Activated CD4-positive, alpha-beta T cell treated with anti-CD3 and anti-CD28 coated beads, Interleukin-2, amount 10 ng/mL, durations not matched to agents 24 days and 14 days (primary cell): ENCODE data around the gene MSI2. TPM values are rescaled to one million over a fixed set of nuclear protein-coding genes. Genes with fewer than 3 reads are reported as not detected.

Source experiments
- DNase-seq: peaks from one replicate; pipeline ENCODE4 v3.0.0; 2022
- H3K27ac Mint-ChIP-seq: one replicate; pipeline ENCODE4 v1.8.0; 2022; ENCODE audit warnings: mild to moderate bottlenecking, mixed read lengths
- H3K27me3 Mint-ChIP-seq: one replicate; pipeline ENCODE4 v1.8.0; 2022; ENCODE audit warnings: mixed read lengths
- H3K36me3 Mint-ChIP-seq: one replicate; pipeline ENCODE4 v1.8.0; 2022; ENCODE audit warnings: low read depth, mild to moderate bottlenecking, mixed read lengths
- H3K4me1 Mint-ChIP-seq: one replicate; pipeline ENCODE4 v1.8.0; 2021; ENCODE audit warnings: mixed read lengths
- H3K4me3 Mint-ChIP-seq: one replicate; pipeline ENCODE4 v1.8.0; 2022; ENCODE audit warnings: mild to moderate bottlenecking, moderate library complexity, mixed read lengths
- H3K9me3 Mint-ChIP-seq: one replicate; pipeline ENCODE4 v1.8.0; 2021; ENCODE audit warnings: mixed read lengths
- intact Hi-C: fragments of 100-400 bp; cut with micrococcal nuclease; formaldehyde crosslinking; loops from one replicate; pipeline ENCODE4 v1.15.1; 2023
- total RNA-seq: library from RNA; stranded (reverse); gene quantifications from 2 replicates; pipeline ENCODE4 v1.2.3, GENCODE V29; 2022

Gene MSI2
- total RNA-seq, 1 donor from 2014 or later = 172 TPM

- Mint-ChIP-seq H3K9me3 (no peaks in the 10 kb centered on the region), H3K27me3 (no peaks in the 10 kb centered on the region), H3K4me3 (no peak overlapping the region), H3K36me3 (peaks cover 31% of the 10 kb centered on the region), H3K4me1 (peaks cover 26% of the 10 kb centered on the region), H3K27ac (no peak overlapping the region)
- intact Hi-C loops = no loop called here
- no peak for DNase-seq
These were observed 55.9 kb downstream of the MSI2 start for GRCh38 chr17:57312242-57312641.

GRCh38 chr17:57313097-57313835 lies 56.9 kb downstream of the MSI2 start:
- Mint-ChIP-seq H3K9me3 (no peaks in the 10 kb centered on the region), H3K27ac (no peak overlapping the region), H3K36me3 (peaks cover 27% of the 10 kb centered on the region), H3K27me3 (no peaks in the 10 kb centered on the region), H3K4me3 (no peak overlapping the region), H3K4me1 (peaks cover 24% of the 10 kb centered on the region)
- DNase-seq = no peak
- intact Hi-C loops = no loop called here

GRCh38 chr17:57315061-57316015 lies 59.0 kb downstream of the MSI2 start:
- H3K9me3 Mint-ChIP-seq = no peaks in the 10 kb centered on the region
- peaks cover 18% of the 10 kb centered on the region for H3K4me1 Mint-ChIP-seq
- H3K27ac Mint-ChIP-seq = no peak overlapping the region

GRCh38 chr17:57316361-57316760 lies 60.0 kb downstream of the MSI2 start:
- Mint-ChIP-seq H3K36me3 (peaks cover 19% of the 10 kb centered on the region), H3K27ac (no peak overlapping the region), H3K27me3 (no peaks in the 10 kb centered on the region), H3K4me3 (no peak overlapping the region), H3K4me1 (peaks cover 13% of the 10 kb centered on the region), H3K9me3 (no peaks in the 10 kb centered on the region)
- no peak for DNase-seq
- intact Hi-C loops = no loop called here

More at GRCh38 chr17:57315061-57316015, 59.0 kb downstream of the MSI2 start:
- H3K4me3 Mint-ChIP-seq = no peak overlapping the region
- H3K27me3 Mint-ChIP-seq = no peaks in the 10 kb centered on the region
- intact Hi-C loops = no loop called here
- H3K36me3 Mint-ChIP-seq = peaks cover 22% of the 10 kb centered on the region
- no peak for DNase-seq

GRCh38 chr17:57317079-57317478 lies 60.8 kb downstream of the MSI2 start:
- H3K27ac Mint-ChIP-seq = no peak overlapping the region
- intact Hi-C loops = no loop called here
- no peaks in the 10 kb centered on the region for H3K9me3 Mint-ChIP-seq
- H3K4me3 Mint-ChIP-seq = no peak overlapping the region
- peaks cover 10% of the 10 kb centered on the region for H3K4me1 Mint-ChIP-seq
- H3K27me3 Mint-ChIP-seq = no peaks in the 10 kb centered on the region
- H3K36me3 Mint-ChIP-seq = peaks cover 19% of the 10 kb centered on the region
- DNase-seq = no peak

GRCh38 chr17:57318913-57319312 lies 62.6 kb downstream of the MSI2 start:
- no peak overlapping the region for H3K4me3 Mint-ChIP-seq
- H3K27me3 Mint-ChIP-seq = no peaks in the 10 kb centered on the region
- intact Hi-C loops = no loop called here
- no peak overlapping the region for H3K27ac Mint-ChIP-seq
- no peak for DNase-seq
- peaks cover 7% of the 10 kb centered on the region for H3K4me1 Mint-ChIP-seq
- no peaks in the 10 kb centered on the region for H3K9me3 Mint-ChIP-seq
- peaks cover 19% of the 10 kb centered on the region for H3K36me3 Mint-ChIP-seq

GRCh38 chr17:57319806-57320205 lies 63.5 kb downstream of the MSI2 start:
- peaks cover 22% of the 10 kb centered on the region for H3K36me3 Mint-ChIP-seq
- no peak overlapping the region for H3K27ac Mint-ChIP-seq
- intact Hi-C loops = no loop called here

GRCh38 chr17:57323391-57323790 lies 67.1 kb downstream of the MSI2 start:
- intact Hi-C loops = no loop called here
- peaks cover 38% of the 10 kb centered on the region for H3K36me3 Mint-ChIP-seq
- H3K9me3 Mint-ChIP-seq = no peaks in the 10 kb centered on the region
- H3K27ac Mint-ChIP-seq = no peak overlapping the region
- peaks cover 23% of the 10 kb centered on the region for H3K4me1 Mint-ChIP-seq
- DNase-seq = no peak
- H3K4me3 Mint-ChIP-seq = no peak overlapping the region
- no peaks in the 10 kb centered on the region for H3K27me3 Mint-ChIP-seq

More at GRCh38 chr17:57319806-57320205, 63.5 kb downstream of the MSI2 start:
- no peaks in the 10 kb centered on the region for H3K27me3 Mint-ChIP-seq
- H3K4me3 Mint-ChIP-seq = no peak overlapping the region
- DNase-seq = no peak
- peaks cover 11% of the 10 kb centered on the region for H3K4me1 Mint-ChIP-seq
- no peaks in the 10 kb centered on the region for H3K9me3 Mint-ChIP-seq

- no peaks in the 10 kb centered on the region for H3K9me3 Mint-ChIP-seq
- DNase-seq = no peak
- peaks cover 27% of the 10 kb centered on the region for H3K4me1 Mint-ChIP-seq
- no peak overlapping the region for H3K4me3 Mint-ChIP-seq
- H3K27ac Mint-ChIP-seq = no peak overlapping the region
- peaks cover 34% of the 10 kb centered on the region for H3K36me3 Mint-ChIP-seq
- no peaks in the 10 kb centered on the region for H3K27me3 Mint-ChIP-seq
- intact Hi-C loops = no loop called here
These were observed 67.7 kb downstream of the MSI2 start for GRCh38 chr17:57324060-57324459.

- H3K9me3 Mint-ChIP-seq = no peaks in the 10 kb centered on the region
- H3K4me3 Mint-ChIP-seq = no peak overlapping the region
- no peak for DNase-seq
- peak overlapping the region; percentile 17 for H3K27ac Mint-ChIP-seq
- peaks cover 31% of the 10 kb centered on the region for H3K4me1 Mint-ChIP-seq
- intact Hi-C loops = no loop called here
- peaks cover 34% of the 10 kb centered on the region for H3K36me3 Mint-ChIP-seq
- no peaks in the 10 kb centered on the region for H3K27me3 Mint-ChIP-seq
These were observed 68.3 kb downstream of the MSI2 start for GRCh38 chr17:57324631-57325030.

- H3K27me3 Mint-ChIP-seq = no peaks in the 10 kb centered on the region
- no peaks in the 10 kb centered on the region for H3K9me3 Mint-ChIP-seq
- no peak for DNase-seq
- H3K4me3 Mint-ChIP-seq = no peak overlapping the region
- H3K27ac Mint-ChIP-seq = peak overlapping the region; percentile 74
- H3K36me3 Mint-ChIP-seq = peaks cover 39% of the 10 kb centered on the region
- intact Hi-C loops = no loop called here
- H3K4me1 Mint-ChIP-seq = peaks cover 42% of the 10 kb centered on the region
These were observed 70.0 kb downstream of the MSI2 start for GRCh38 chr17:57326336-57326735.

- Mint-ChIP-seq H3K4me1 (peaks cover 43% of the 10 kb centered on the region), H3K9me3 (no peaks in the 10 kb centered on the region), H3K27ac (peak overlapping the region; percentile 74), H3K36me3 (peaks cover 41% of the 10 kb centered on the region), H3K27me3 (no peaks in the 10 kb centered on the region), H3K4me3 (no peak overlapping the region)
- intact Hi-C loops = no loop called here
- DNase-seq = no peak
These were observed 70.4 kb downstream of the MSI2 start for GRCh38 chr17:57326764-57327163.

GRCh38 chr17:57327176-57327970 lies 71.0 kb downstream of the MSI2 start:
- DNase-seq = no peak
- peak overlapping the region; percentile 74 for H3K27ac Mint-ChIP-seq

More at GRCh38 chr17:57327176-57327970, 71.0 kb downstream of the MSI2 start:
- Mint-ChIP-seq H3K9me3 (no peaks in the 10 kb centered on the region), H3K36me3 (peaks cover 43% of the 10 kb centered on the region), H3K27me3 (no peaks in the 10 kb centered on the region), H3K4me3 (no peak overlapping the region), H3K4me1 (peaks cover 43% of the 10 kb centered on the region)
- intact Hi-C loops = no loop called here
